Measurements from ENCODE around the gene AGER.

Gene AGER

GRCh38 chr6:32190911-32191677 lies 7.0 kb upstream of the AGER start:
- no peak for TF ChIP-seq CTCF (IDR thresholded peaks at IDR 0.05)

GRCh38 chr6:32190054-32190851 lies 6.2 kb upstream of the AGER start, which contains the start of gene PBX2:
TSS of gene PBX2 (minus strand) at chr6:32190202. CDS start at chr6:32189915, 287 bp downstream.
- no peak for TF ChIP-seq CTCF (IDR thresholded peaks at IDR 0.05)

- no peak for TF ChIP-seq CTCF (IDR thresholded peaks at IDR 0.05)
These were observed 5.6 kb upstream of the AGER start for GRCh38 chr6:32189742-32190053.

GRCh38 chr6:32189069-32189741 lies 5.2 kb upstream of the AGER start:
- no peak for TF ChIP-seq CTCF (IDR thresholded peaks at IDR 0.05)

- no peak for TF ChIP-seq CTCF (IDR thresholded peaks at IDR 0.05)
These were observed 4.5 kb upstream of the AGER start for GRCh38 chr6:32188381-32189068.

- TF ChIP-seq CTCF (IDR thresholded peaks at IDR 0.05): no peak
These were observed 3.1 kb upstream of the AGER start for GRCh38 chr6:32187009-32187709.
